Choroid plexus epithelial cell (primary cell): ENCODE measurements around the gene DRD4.

Experiments used
- DNase-seq: peaks from one replicate; pipeline ENCODE4 v3.0.0-alpha.2; 2010; ENCODE audit warnings: low read depth
- H3K4me3 ChIP-seq: 2 replicates; pipeline ENCODE4 v1.5.1; 2011; ENCODE audit warnings: low read depth, mild to moderate bottlenecking, control low read depth, low read length, moderate library complexity
- TF ChIP-seq, protein P1 (sequence below): conservative IDR thresholded peaks from 2 replicates; pipeline ENCODE4 v1.5.1; 2011; ENCODE audit warnings: low read depth, mild to moderate bottlenecking, control low read depth, inconsistent platforms, low read length, moderate library complexity

DRD4 gene

GRCh38 chr11:603154-603553 lies 33.9 kb upstream of the DRD4 start:
- TF ChIP-seq, protein P1, sequence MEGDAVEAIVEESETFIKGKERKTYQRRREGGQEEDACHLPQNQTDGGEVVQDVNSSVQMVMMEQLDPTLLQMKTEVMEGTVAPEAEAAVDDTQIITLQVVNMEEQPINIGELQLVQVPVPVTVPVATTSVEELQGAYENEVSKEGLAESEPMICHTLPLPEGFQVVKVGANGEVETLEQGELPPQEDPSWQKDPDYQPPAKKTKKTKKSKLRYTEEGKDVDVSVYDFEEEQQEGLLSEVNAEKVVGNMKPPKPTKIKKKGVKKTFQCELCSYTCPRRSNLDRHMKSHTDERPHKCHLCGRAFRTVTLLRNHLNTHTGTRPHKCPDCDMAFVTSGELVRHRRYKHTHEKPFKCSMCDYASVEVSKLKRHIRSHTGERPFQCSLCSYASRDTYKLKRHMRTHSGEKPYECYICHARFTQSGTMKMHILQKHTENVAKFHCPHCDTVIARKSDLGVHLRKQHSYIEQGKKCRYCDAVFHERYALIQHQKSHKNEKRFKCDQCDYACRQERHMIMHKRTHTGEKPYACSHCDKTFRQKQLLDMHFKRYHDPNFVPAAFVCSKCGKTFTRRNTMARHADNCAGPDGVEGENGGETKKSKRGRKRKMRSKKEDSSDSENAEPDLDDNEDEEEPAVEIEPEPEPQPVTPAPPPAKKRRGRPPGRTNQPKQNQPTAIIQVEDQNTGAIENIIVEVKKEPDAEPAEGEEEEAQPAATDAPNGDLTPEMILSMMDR = no peak
- DNase-seq = no peak
- H3K4me3 ChIP-seq = no peak overlapping the region

- H3K4me3 ChIP-seq = no peak overlapping the region
- DNase-seq = no peak
- TF ChIP-seq, protein P1 = no peak
Measured at GRCh38 chr11:605286-606129, 31.6 kb upstream of the DRD4 start.

- DNase-seq = peak; percentile 31
- H3K4me3 ChIP-seq = no peak overlapping the region
- TF ChIP-seq, protein P1 = no peak
Measured at GRCh38 chr11:606245-606644, 30.8 kb upstream of the DRD4 start.

DNA sequence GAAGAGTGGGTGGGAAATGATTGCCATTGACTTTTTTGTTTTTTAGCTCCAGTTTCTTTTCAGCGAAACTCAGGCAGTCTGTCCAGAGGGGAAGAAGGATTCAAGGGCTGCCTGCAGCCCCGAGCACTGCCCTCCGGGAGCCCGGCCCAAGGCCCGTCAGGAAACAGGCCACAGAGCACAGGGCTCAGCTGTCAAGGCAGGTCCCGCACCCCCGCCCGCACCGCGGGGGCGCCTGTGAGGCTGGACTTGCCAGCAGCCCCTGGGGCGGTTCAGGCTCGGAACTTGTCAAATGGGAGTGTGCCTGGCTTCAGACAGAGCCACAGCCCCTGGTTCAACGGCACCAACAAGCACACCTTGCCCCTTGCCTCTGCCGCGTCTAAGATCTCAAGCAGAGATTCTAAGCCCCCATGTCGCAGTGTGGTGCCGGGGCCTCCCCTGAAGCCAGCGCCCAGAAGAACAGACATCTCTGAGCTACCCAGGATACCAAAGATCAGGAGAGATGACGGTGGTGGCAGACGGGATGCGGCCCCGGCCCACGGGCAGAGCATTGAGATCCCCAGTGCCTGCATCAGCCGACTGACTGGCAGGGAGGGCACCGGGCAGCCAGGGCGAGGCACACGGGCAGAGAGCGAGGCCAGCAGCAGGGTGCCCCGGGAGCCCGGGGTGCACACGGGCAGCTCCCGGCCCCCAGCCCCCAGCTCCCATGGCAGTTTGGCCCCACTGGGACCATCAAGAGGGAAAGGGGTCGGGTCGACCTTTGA lies 29.9 kb upstream of the DRD4 start:
- no peak overlapping the region for H3K4me3 ChIP-seq
- TF ChIP-seq, protein P1 = no peak
- DNase-seq = no peak

DNA sequence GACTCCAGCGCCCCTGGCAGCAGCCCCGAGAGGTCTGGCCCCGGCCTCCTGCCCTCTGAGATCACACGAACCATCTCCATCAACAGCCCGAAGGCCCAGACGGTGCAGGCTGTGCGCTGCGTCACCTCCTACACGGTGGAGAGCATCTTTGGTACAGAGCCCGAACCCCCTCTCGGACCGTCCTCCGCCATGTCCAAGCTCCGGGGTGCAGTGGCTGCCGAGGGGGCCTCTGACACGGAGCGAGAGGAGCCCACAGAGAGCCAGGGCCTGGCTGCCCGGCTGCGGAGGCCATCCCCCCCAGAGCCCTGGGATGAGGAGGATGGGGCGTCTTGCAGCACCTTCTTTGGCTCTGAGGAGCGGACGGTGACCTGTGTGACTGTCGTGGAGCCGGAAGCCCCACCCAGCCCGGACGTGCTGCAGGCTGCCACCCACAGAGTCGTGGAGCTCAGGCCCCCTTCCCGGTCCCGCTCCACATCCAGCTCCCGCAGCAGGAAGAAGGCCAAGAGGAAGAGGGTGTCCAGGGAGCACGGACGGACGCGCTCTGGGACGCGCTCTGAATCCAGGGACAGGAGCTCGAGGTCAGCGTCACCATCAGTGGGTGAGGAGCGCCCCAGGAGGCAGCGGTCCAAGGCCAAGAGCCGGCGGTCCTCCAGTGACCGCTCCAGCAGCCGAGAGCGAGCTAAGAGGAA lies 29.0 kb upstream of the DRD4 start:
- TF ChIP-seq, protein P1 = no peak
- DNase-seq = no peak
- H3K4me3 ChIP-seq = no peak overlapping the region

GRCh38 chr11:608791-609251 lies 28.2 kb upstream of the DRD4 start:
- no peak for DNase-seq
- TF ChIP-seq, protein P1 = no peak
- no peak overlapping the region for H3K4me3 ChIP-seq
